ENCODE results near the gene ZNF189.

DNA sequence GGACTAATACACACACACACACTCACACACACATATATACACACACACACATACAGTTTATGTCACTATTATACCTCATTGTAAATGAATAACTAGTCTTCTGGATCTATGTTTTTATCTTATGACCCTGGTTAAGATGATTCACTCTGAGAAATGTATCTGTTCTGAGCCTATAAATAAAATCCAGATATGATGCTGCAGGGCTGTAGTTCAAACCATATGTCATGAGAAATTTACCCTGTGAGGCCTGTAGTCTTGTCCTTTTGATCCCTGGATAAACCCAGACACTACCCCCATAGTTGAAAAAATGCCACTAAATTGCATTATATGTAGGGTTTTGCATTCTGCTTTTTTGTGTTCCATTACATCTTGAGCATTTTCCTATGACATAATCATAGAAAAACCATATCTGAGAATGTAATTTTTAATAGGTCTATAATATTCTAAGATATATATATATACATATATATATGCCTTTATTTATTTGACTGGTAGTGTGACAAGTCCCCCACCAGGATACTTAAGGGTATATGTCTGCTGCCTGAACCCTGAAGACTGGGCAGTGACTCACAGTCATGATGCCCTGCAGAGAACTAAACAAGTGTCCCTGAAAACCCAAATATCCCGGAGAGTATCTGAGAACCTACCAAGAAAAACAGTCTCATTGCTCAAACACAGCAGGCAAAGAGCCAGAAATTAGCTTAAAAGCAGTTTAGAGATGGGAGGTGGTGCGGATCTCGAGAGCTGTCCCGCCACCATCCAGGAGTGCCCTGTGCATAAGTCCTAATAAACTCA is 55.3 kb downstream of the ZNF189 start:
- no peak for TF ChIP-seq SP1 (IDR thresholded peaks at IDR 0.05)
- TF ChIP-seq FOXK2 (IDR thresholded peaks at IDR 0.05), result no peak
- no peak for TF ChIP-seq BHLHE40 (IDR thresholded peaks at IDR 0.05; ENCODE audit: borderline replicate concordance)
- no peak for TF ChIP-seq FOXA1 (IDR thresholded peaks at IDR 0.05)
- TF ChIP-seq ZNF384 (IDR thresholded peaks at IDR 0.05), result no peak
- TF ChIP-seq LEF1 (IDR thresholded peaks at IDR 0.05; ENCODE audit: borderline replicate concordance), result no peak
- no peak for TF ChIP-seq NFRKB (IDR thresholded peaks at IDR 0.05)
- no peak for TF ChIP-seq L3MBTL2 (conservative IDR thresholded peaks at IDR 0.05)
- TF ChIP-seq ARNT (IDR thresholded peaks at IDR 0.05), result no peak

Data from HEK293T (cell line).